Prostate gland (tissue), 2 donors: ENCODE results near the gene PPAN. TPM values are rescaled to one million over a fixed set of nuclear protein-coding genes. Genes with fewer than 3 reads are reported as not detected.

ENCODE experiments used
- DNase-seq: peaks from one replicate; pipeline ENCODE4 v3.0.0-alpha.2; 2019; ENCODE audit warnings: low spot score
- H3K27ac ChIP-seq, 2 donors: fragments of 200-600 bp; sonication (generic); 2 replicates each; pipeline ENCODE4 v1.5.1; 2017 to 2019
- H3K27me3 ChIP-seq: fragments of 200-600 bp; sonication (generic); replicated peaks from 2 replicates; pipeline ENCODE4 v1.5.1; 2019; ENCODE audit not compliant: insufficient read depth
- H3K36me3 ChIP-seq, 2 donors: fragments of 200-600 bp; sonication (generic); 1 replicate in 1 of 2; 2 replicates in 1 of 2; pipeline versions ENCODE4 v1.5.1 to v1.8.1; 2017 to 2019
- H3K4me1 ChIP-seq: fragments of 200-600 bp; sonication (generic); replicated peaks from 2 replicates; pipeline ENCODE4 v1.5.1; 2019
- H3K4me3 ChIP-seq, 2 donors: fragments of 200-600 bp; sonication (generic); 2 replicates each; pipeline ENCODE4 v1.5.1; 2017 to 2019
- H3K9me3 ChIP-seq: fragments of 200-600 bp; sonication (generic); 2 replicates; pipeline ENCODE4 v1.5.1; 2017
- CTCF ChIP-seq, 4 experiments: fragments of 200-600 bp in 2 of 4; fragments of 450-650 bp in 2 of 4; sonication (generic) in 2 of 4; IDR thresholded peaks; 1 replicate in 3 of 4; 2 replicates in 1 of 4; pipeline ENCODE4 v1.5.1; 2016 to 2019; ENCODE audit warnings: antibody characterized with exemption in 4 of 4, mild to moderate bottlenecking in 2 of 4, moderate library complexity in 2 of 4
- POLR2A ChIP-seq: fragments of 450-650 bp; IDR thresholded peaks from one replicate; pipeline ENCODE4 v1.6.1; 2016; ENCODE audit warnings: antibody characterized with exemption, mild to moderate bottlenecking
- POLR2AphosphoS5 ChIP-seq: sonication (generic); formaldehyde crosslinking; IDR thresholded peaks from one replicate; pipeline ENCODE4 v1.6.1; 2017; ENCODE audit warnings: antibody characterized with exemption
- WGBS: methylation state at CpG from one replicate; pipeline ENCODE4 v1.1.5; 2018; 5-methylcytosine and 5-hydroxymethylcytosine counted together
- intact Hi-C: fragments of 100-400 bp; cut with DNase I; formaldehyde crosslinking; loops from one replicate; pipeline ENCODE4 v1.14.2; 2022
- total RNA-seq, 2 donors: library from RNA; depleted of rRNA; stranded (reverse); fragments of >200 nt; gene quantifications; one replicate each; pipeline ENCODE4 v1.1.0, GENCODE V29; 2016

Gene PPAN
- total RNA-seq, 2 donors from 2014 or later: 27.6 to 47.2 TPM

DNA sequence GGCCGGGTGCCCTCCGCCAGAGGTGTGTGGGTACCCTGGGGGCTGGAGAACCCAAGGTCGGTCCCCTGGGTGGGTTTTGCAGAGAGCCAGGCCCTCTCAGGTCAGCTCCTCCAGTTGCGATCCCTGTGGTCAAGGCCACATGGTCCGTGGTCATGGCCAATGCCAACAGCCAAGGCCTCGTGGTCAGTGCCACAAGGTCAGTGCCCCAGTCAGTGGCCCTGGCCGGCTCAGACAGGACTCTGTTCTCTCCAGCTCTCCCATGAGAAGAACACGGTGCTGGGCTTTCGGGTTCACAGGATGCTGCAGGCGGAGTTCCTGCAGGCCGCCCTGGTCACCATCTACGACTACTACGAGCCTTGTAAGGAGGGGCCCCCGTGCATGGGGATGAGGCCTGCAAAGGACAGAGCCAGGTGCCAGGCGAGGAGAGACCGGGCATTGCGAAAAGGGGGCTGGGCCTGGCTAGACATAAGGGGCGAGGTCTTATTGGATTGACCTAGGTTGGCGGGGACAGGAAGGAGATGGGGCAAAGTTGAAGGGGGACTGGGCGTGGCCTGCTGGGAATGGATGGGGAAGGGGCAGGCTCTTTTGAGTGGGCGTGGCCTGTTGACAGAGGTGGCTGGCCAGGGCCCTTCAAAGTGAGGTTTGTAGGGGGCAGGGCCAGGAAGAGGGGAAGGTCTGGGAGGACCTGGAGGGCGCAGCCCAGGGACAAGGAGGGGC is 35.3 kb upstream of the PPAN start:
- intact Hi-C loops: no loop called here
- Histone ChIP-seq H3K36me3 (no peaks in the 10 kb centered on the region), H3K27me3 (no peaks in the 10 kb centered on the region), H3K4me3 (no peak overlapping the region), H3K4me1 (no peaks in the 10 kb centered on the region), H3K27ac (no peak overlapping the region), H3K9me3 (no peaks in the 10 kb centered on the region)
- no peak for DNase-seq
- WGBS: 76% methylated on average over 22 of the region's 22 CpGs
- TF ChIP-seq POLR2A (no peak), CTCF (IDR thresholded peaks at IDR 0.05) (no peak), POLR2AphosphoS5 (no peak)

DNA sequence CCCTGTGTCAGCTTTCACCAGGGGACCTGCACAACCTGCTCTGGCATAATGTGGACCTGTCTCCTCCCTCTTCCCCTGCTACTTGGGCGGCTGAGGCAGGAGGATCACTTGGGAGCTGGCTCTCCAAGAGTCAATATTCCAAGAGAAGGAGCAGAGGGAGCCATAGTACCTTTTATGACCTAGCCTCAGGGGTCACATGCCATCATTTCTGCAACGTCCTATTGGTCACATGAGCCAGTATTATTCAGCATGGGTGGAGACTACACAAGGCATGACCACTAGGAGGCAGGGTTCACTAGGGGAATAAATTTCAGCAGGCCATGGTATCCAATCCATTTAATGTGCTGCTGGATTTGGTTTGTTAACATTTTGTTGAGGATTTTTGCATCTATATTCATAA is 32.0 kb upstream of the PPAN start:
- 64% methylated on average over 2 of the region's 2 CpGs for WGBS

DNA sequence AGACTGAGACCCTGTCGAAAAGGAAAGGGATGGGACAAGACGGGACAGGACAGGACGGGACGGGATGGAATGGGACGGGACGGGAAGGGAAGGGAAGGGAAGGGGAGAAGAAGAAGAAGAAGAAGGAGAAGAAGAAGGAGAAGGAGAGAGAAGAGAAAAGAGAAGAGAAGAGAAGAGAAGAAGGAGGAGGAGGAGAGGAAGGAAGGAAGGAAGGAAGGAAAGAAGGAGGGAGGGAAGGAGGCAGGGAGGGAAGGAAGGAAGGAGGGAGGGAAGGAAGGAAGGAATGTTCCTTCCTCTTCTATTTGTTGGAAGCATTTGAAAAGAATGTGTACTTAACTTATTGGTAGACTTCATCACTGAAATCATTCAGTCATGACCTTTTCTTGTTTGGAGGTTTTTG is 29.6 kb upstream of the PPAN start:
- 68% methylated on average over 6 of the region's 6 CpGs for WGBS
- TF ChIP-seq POLR2AphosphoS5 (no peak), POLR2A (no peak), CTCF (IDR thresholded peaks at IDR 0.05) (no peak)
- Histone ChIP-seq H3K27ac (no peak overlapping the region), H3K9me3 (no peaks in the 10 kb centered on the region), H3K27me3 (no peaks in the 10 kb centered on the region), H3K4me3 (no peak overlapping the region), H3K36me3 (no peaks in the 10 kb centered on the region), H3K4me1 (no peaks in the 10 kb centered on the region)
- intact Hi-C loops: no loop called here
- no peak for DNase-seq

More for the DNA sequence above, 32.0 kb upstream of the PPAN start:
- intact Hi-C loops: no loop called here
- Histone ChIP-seq H3K4me3 (no peak overlapping the region), H3K36me3 (no peaks in the 10 kb centered on the region), H3K4me1 (no peaks in the 10 kb centered on the region), H3K27me3 (no peaks in the 10 kb centered on the region), H3K9me3 (no peaks in the 10 kb centered on the region), H3K27ac (no peak overlapping the region)
- TF ChIP-seq POLR2A (no peak), POLR2AphosphoS5 (no peak), CTCF (IDR thresholded peaks at IDR 0.05) (peak in 1 of 4 experiments; percentile 7)
- DNase-seq: no peak

- Histone ChIP-seq H3K9me3 (no peaks in the 10 kb centered on the region), H3K27ac (no peak overlapping the region), H3K36me3 (no peaks in the 10 kb centered on the region), H3K4me1 (no peaks in the 10 kb centered on the region), H3K27me3 (no peaks in the 10 kb centered on the region), H3K4me3 (no peak overlapping the region)
- TF ChIP-seq POLR2AphosphoS5: no peak
- no peak for TF ChIP-seq CTCF (IDR thresholded peaks at IDR 0.05)
- no peak for TF ChIP-seq POLR2A
- WGBS: 73% methylated on average over 8 of the region's 8 CpGs
- no peak for DNase-seq
- intact Hi-C loops: no loop called here
These were observed 27.8 kb upstream of the PPAN start for GRCh38 chr19:10078329-10078728.

- no peaks in the 10 kb centered on the region for H3K36me3 ChIP-seq
- no peaks in the 10 kb centered on the region for H3K4me1 ChIP-seq
- intact Hi-C loops: no loop called here
- H3K9me3 ChIP-seq: no peaks in the 10 kb centered on the region
- no peak overlapping the region for H3K27ac ChIP-seq
- DNase-seq: no peak
- 61% methylated on average over 7 of the region's 7 CpGs for WGBS
- TF ChIP-seq POLR2AphosphoS5 (no peak), CTCF (IDR thresholded peaks at IDR 0.05) (no peak), POLR2A (no peak)
- no peaks in the 10 kb centered on the region for H3K27me3 ChIP-seq
- H3K4me3 ChIP-seq: no peak overlapping the region
These were observed 27.1 kb upstream of the PPAN start for GRCh38 chr19:10079031-10079453.
